Liver (tissue), 3 donors: ENCODE data around the gene GPBP1.
"Not testable (repeated sequence)": the region's sequence is repeated elsewhere in the genome, so short reads cannot be mapped to it uniquely, and the experiment has no call there.

Source experiments
- EGR1 ChIP-seq, 2 donors: IDR thresholded peaks; 2 replicates each; pipeline ENCODE4 v1.6.1; 2016 to 2018; ENCODE audit warnings: antibody characterized with exemption in 2 of 2, low read depth in 2 of 2
- GABPA ChIP-seq, 2 donors: IDR thresholded peaks in 1 of 2; conservative IDR thresholded peaks in 1 of 2; 2 replicates each; pipeline ENCODE4 v1.6.1; 2016; ENCODE audit warnings: antibody characterized with exemption in 2 of 2, mild to moderate bottlenecking in 1 of 2, moderate library complexity in 1 of 2
- SP1 ChIP-seq: IDR thresholded peaks from 2 replicates; pipeline ENCODE4 v1.6.1; 2018; ENCODE audit warnings: antibody characterized with exemption, mild to moderate bottlenecking
- YY1 ChIP-seq: IDR thresholded peaks from 2 replicates; pipeline ENCODE4 v1.6.1; 2016; ENCODE audit warnings: antibody characterized with exemption, mild to moderate bottlenecking
- TF ChIP-seq, protein P1 (sequence below): fragments of 150-350 bp; IDR thresholded peaks from 2 replicates; pipeline ENCODE4 v1.5.1; 2017; ENCODE audit warnings: improper control_type of control experiment, low read depth, low read length; ENCODE audit not compliant: missing input control
- TF ChIP-seq, protein P2 (sequence below): IDR thresholded peaks from 2 replicates; pipeline ENCODE4 v1.6.1; 2016; ENCODE audit warnings: antibody characterized with exemption
- TF ChIP-seq, protein P3 (sequence below): IDR thresholded peaks from 2 replicates; pipeline ENCODE4 v1.6.1; 2016; ENCODE audit warnings: antibody characterized with exemption, mild to moderate bottlenecking
- donor health status: healthy.
- donor health status: healthy.

DNA sequence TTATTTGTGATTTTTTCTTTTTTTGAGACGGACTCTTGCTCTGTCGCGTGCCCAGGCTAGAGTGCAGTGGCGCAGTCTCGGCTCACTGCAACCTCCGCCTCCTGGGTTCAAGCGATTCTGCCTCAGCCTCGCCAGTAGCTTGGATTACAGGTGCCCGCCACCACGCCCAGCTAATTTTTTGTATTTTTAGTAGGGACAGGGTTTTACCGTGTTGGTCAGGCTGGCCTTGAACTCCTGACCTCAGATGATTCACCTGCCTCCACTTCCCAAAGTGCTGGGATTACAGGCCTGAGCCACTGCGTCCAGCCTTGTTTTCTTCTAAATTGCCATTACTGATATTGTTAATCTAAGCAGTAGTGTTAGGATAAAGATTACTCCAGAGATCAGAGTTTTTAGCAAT, 4.4 kb downstream of the GPBP1 start:
- not testable (repeated sequence) for TF ChIP-seq EGR1 (IDR thresholded peaks at IDR 0.05; ENCODE audit: low read depth in 2 of 2); YY1; SP1; GABPA (IDR thresholded peaks at IDR 0.05 in 1 of 2, conservative IDR thresholded peaks at IDR 0.05 in 1 of 2)
- TF ChIP-seq, protein P1, sequence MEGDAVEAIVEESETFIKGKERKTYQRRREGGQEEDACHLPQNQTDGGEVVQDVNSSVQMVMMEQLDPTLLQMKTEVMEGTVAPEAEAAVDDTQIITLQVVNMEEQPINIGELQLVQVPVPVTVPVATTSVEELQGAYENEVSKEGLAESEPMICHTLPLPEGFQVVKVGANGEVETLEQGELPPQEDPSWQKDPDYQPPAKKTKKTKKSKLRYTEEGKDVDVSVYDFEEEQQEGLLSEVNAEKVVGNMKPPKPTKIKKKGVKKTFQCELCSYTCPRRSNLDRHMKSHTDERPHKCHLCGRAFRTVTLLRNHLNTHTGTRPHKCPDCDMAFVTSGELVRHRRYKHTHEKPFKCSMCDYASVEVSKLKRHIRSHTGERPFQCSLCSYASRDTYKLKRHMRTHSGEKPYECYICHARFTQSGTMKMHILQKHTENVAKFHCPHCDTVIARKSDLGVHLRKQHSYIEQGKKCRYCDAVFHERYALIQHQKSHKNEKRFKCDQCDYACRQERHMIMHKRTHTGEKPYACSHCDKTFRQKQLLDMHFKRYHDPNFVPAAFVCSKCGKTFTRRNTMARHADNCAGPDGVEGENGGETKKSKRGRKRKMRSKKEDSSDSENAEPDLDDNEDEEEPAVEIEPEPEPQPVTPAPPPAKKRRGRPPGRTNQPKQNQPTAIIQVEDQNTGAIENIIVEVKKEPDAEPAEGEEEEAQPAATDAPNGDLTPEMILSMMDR = not testable (repeated sequence)
- TF ChIP-seq, protein P2, sequence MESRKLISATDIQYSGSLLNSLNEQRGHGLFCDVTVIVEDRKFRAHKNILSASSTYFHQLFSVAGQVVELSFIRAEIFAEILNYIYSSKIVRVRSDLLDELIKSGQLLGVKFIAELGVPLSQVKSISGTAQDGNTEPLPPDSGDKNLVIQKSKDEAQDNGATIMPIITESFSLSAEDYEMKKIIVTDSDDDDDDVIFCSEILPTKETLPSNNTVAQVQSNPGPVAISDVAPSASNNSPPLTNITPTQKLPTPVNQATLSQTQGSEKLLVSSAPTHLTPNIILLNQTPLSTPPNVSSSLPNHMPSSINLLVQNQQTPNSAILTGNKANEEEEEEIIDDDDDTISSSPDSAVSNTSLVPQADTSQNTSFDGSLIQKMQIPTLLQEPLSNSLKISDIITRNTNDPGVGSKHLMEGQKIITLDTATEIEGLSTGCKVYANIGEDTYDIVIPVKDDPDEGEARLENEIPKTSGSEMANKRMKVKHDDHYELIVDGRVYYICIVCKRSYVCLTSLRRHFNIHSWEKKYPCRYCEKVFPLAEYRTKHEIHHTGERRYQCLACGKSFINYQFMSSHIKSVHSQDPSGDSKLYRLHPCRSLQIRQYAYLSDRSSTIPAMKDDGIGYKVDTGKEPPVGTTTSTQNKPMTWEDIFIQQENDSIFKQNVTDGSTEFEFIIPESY = not testable (repeated sequence)
- TF ChIP-seq, protein P3, sequence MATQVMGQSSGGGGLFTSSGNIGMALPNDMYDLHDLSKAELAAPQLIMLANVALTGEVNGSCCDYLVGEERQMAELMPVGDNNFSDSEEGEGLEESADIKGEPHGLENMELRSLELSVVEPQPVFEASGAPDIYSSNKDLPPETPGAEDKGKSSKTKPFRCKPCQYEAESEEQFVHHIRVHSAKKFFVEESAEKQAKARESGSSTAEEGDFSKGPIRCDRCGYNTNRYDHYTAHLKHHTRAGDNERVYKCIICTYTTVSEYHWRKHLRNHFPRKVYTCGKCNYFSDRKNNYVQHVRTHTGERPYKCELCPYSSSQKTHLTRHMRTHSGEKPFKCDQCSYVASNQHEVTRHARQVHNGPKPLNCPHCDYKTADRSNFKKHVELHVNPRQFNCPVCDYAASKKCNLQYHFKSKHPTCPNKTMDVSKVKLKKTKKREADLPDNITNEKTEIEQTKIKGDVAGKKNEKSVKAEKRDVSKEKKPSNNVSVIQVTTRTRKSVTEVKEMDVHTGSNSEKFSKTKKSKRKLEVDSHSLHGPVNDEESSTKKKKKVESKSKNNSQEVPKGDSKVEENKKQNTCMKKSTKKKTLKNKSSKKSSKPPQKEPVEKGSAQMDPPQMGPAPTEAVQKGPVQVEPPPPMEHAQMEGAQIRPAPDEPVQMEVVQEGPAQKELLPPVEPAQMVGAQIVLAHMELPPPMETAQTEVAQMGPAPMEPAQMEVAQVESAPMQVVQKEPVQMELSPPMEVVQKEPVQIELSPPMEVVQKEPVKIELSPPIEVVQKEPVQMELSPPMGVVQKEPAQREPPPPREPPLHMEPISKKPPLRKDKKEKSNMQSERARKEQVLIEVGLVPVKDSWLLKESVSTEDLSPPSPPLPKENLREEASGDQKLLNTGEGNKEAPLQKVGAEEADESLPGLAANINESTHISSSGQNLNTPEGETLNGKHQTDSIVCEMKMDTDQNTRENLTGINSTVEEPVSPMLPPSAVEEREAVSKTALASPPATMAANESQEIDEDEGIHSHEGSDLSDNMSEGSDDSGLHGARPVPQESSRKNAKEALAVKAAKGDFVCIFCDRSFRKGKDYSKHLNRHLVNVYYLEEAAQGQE = not testable (repeated sequence)
